ENCODE results near the gene ANKLE1.

Gene ANKLE1

GRCh38 chr19:17282488-17283125 is 906 bp downstream of the ANKLE1 start:
- H3K4me2 ChIP-seq (ENCODE audit: low read length): peak overlapping the region; percentile 77
- H3K4me3 ChIP-seq (ENCODE audit: low read depth, low read length, poor library complexity, severe bottlenecking): peak overlapping the region; percentile 75
- H3K4me1 ChIP-seq (ENCODE audit: insufficient read depth, low read length, severe bottlenecking): peaks cover 16% of the 10 kb centered on the region
- TF ChIP-seq, protein P1, sequence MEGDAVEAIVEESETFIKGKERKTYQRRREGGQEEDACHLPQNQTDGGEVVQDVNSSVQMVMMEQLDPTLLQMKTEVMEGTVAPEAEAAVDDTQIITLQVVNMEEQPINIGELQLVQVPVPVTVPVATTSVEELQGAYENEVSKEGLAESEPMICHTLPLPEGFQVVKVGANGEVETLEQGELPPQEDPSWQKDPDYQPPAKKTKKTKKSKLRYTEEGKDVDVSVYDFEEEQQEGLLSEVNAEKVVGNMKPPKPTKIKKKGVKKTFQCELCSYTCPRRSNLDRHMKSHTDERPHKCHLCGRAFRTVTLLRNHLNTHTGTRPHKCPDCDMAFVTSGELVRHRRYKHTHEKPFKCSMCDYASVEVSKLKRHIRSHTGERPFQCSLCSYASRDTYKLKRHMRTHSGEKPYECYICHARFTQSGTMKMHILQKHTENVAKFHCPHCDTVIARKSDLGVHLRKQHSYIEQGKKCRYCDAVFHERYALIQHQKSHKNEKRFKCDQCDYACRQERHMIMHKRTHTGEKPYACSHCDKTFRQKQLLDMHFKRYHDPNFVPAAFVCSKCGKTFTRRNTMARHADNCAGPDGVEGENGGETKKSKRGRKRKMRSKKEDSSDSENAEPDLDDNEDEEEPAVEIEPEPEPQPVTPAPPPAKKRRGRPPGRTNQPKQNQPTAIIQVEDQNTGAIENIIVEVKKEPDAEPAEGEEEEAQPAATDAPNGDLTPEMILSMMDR (IDR thresholded peaks at IDR 0.05; ENCODE audit: low read length): peak; percentile 81
- no peak for TF ChIP-seq EZH2 (IDR thresholded peaks at IDR 0.05; ENCODE audit: borderline replicate concordance, low read length)
- no peaks in the 10 kb centered on the region for H3K9me3 ChIP-seq (ENCODE audit: low read length)
- peak overlapping the region; percentile 59 for H3K27ac ChIP-seq (ENCODE audit: low read depth, low read length, poor library complexity, severe bottlenecking)
- no peak overlapping the region for H2AFZ ChIP-seq (ENCODE audit: low read length)
- H3K36me3 ChIP-seq (ENCODE audit: insufficient read depth, low read length): peaks cover 50% of the 10 kb centered on the region
- H3K79me2 ChIP-seq (ENCODE audit: insufficient read depth, low read length): no peaks in the 10 kb centered on the region
- no peaks in the 10 kb centered on the region for H4K20me1 ChIP-seq (ENCODE audit: insufficient read depth, low read length)
- H3K9me2 ChIP-seq (ENCODE audit: low read depth, low read length): no peaks in the 10 kb centered on the region
- H3K27me3 ChIP-seq (ENCODE audit: insufficient read depth, low read length): no peaks in the 10 kb centered on the region
- peak overlapping the region; percentile 85 for H3K9ac ChIP-seq (ENCODE audit: low read length)
- H3F3A ChIP-seq (ENCODE audit: insufficient read depth, low read length): peaks cover 5% of the 10 kb centered on the region; the same call in 1 of the 2 replicates

DNA sequence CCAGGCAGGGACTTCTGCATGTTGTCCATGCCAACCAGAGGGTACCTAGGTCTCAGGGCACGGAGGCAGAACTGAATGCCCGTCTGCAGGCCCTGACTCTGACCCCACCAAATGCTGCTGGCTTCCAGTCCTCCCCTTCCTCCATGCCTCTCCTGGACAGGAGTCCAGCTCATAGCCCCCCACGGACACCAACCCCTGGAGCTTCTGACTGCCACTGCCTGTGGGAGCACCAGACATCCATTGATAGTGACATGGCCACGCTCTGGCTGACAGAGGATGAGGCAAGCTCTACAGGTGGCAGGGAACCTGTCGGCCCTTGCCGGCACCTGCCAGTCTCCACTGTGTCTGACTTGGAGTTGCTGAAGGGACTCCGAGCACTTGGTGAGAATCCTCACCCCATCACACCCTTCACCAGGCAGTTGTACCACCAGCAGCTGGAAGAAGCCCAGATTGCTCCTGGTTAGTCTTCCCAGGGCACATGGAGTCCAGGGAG is 1.8 kb downstream of the ANKLE1 start:
- Histone ChIP-seq H3K9ac (ENCODE audit: low read length) (no peak overlapping the region), H3K9me3 (ENCODE audit: low read length) (no peaks in the 10 kb centered on the region), H3K36me3 (ENCODE audit: insufficient read depth, low read length) (peaks cover 47% of the 10 kb centered on the region)

GRCh38 chr19:17285415-17286135 is 3.9 kb downstream of the ANKLE1 start:
- no peak overlapping the region for H3K9ac ChIP-seq (ENCODE audit: low read length)

More for the DNA sequence above, 1.8 kb downstream of the ANKLE1 start:
- no peak overlapping the region for H3K4me3 ChIP-seq (ENCODE audit: low read depth, low read length, poor library complexity, severe bottlenecking)
- H4K20me1 ChIP-seq (ENCODE audit: insufficient read depth, low read length): no peaks in the 10 kb centered on the region
- H3K4me1 ChIP-seq (ENCODE audit: insufficient read depth, low read length, severe bottlenecking): peaks cover 16% of the 10 kb centered on the region
- no peaks in the 10 kb centered on the region for H3K9me2 ChIP-seq (ENCODE audit: low read depth, low read length)
- peaks cover 5% of the 10 kb centered on the region; the same call in 1 of the 2 replicates for H3F3A ChIP-seq (ENCODE audit: insufficient read depth, low read length)
- H3K27ac ChIP-seq (ENCODE audit: low read depth, low read length, poor library complexity, severe bottlenecking): no peak overlapping the region
- no peaks in the 10 kb centered on the region for H3K79me2 ChIP-seq (ENCODE audit: insufficient read depth, low read length)
- no peaks in the 10 kb centered on the region for H3K27me3 ChIP-seq (ENCODE audit: insufficient read depth, low read length)
- TF ChIP-seq EZH2 (IDR thresholded peaks at IDR 0.05; ENCODE audit: borderline replicate concordance, low read length): no peak
- TF ChIP-seq, protein P1 (IDR thresholded peaks at IDR 0.05; ENCODE audit: low read length): no peak
- no peak overlapping the region for H3K4me2 ChIP-seq (ENCODE audit: low read length)
- H2AFZ ChIP-seq (ENCODE audit: low read length): no peak overlapping the region

More at GRCh38 chr19:17285415-17286135, 3.9 kb downstream of the ANKLE1 start:
- Histone ChIP-seq H4K20me1 (ENCODE audit: insufficient read depth, low read length) (no peaks in the 10 kb centered on the region), H3K27ac (ENCODE audit: low read depth, low read length, poor library complexity, severe bottlenecking) (no peak overlapping the region), H3K27me3 (ENCODE audit: insufficient read depth, low read length) (no peaks in the 10 kb centered on the region), H3K4me2 (ENCODE audit: low read length) (no peak overlapping the region), H3K4me1 (ENCODE audit: insufficient read depth, low read length, severe bottlenecking) (peaks cover 16% of the 10 kb centered on the region), H3K79me2 (ENCODE audit: insufficient read depth, low read length) (no peaks in the 10 kb centered on the region), H3K9me2 (ENCODE audit: low read depth, low read length) (no peaks in the 10 kb centered on the region), H3K9me3 (ENCODE audit: low read length) (no peaks in the 10 kb centered on the region), H3F3A (ENCODE audit: insufficient read depth, low read length) (peaks cover 3% of the 10 kb centered on the region; the same call in 1 of the 2 replicates), H3K4me3 (ENCODE audit: low read depth, low read length, poor library complexity, severe bottlenecking) (no peak overlapping the region), H3K36me3 (ENCODE audit: insufficient read depth, low read length) (peaks cover 43% of the 10 kb centered on the region), H2AFZ (ENCODE audit: low read length) (no peak overlapping the region)
- TF ChIP-seq, protein P1 (IDR thresholded peaks at IDR 0.05; ENCODE audit: low read length): no peak
- TF ChIP-seq EZH2 (IDR thresholded peaks at IDR 0.05; ENCODE audit: borderline replicate concordance, low read length): no peak

All from OCI-LY1 (cell line).